MCF 10A (cell line): Measurements from ENCODE around the gene NOCT. TPM values are rescaled to one million over a fixed set of nuclear protein-coding genes. Genes with fewer than 3 reads are reported as not detected.

Experiments
- BruUV-seq: library from RNA; stranded (reverse); fragments of 400-500 nt; replicated peaks from 2 replicates; lab custom pipeline; 2021; lab: Mats Ljungman, UMichigan
- CTCF ChIA-PET: fragments of 300-600 bp; sonication (Branson Sonifier 250); formaldehyde crosslinking; extraction: SDS; loops from one replicate; lab custom pipeline; 2021; ENCODE audit warnings: antibody characterized with exemption, inconsistent platforms; lab: Yijun Ruan, JAX
- POLR2A ChIA-PET: fragments of 300-600, 350-650 bp; sonication (Branson Sonifier 250); formaldehyde crosslinking; extraction: SDS; loops from one replicate; lab custom pipeline; 2020; ENCODE audit warnings: antibody characterized with exemption, inconsistent platforms; lab: Yijun Ruan, JAX
- DNase-seq: peaks from one replicate; pipeline ENCODE4 v3.0.0-alpha.2; 2018; ENCODE audit not compliant: unreplicated experiment
- H3K27ac Mint-ChIP-seq: one replicate; pipeline ENCODE4 v1.8.0; 2022; ENCODE audit warnings: mild to moderate bottlenecking, low read depth, mixed read lengths; ENCODE audit not compliant: unreplicated experiment
- H3K27me3 Mint-ChIP-seq: one replicate; pipeline ENCODE4 v1.8.0; 2022; ENCODE audit warnings: mixed read lengths; ENCODE audit not compliant: insufficient read depth, unreplicated experiment
- H3K36me3 Mint-ChIP-seq: one replicate; pipeline ENCODE4 v1.8.0; 2022; ENCODE audit warnings: mild to moderate bottlenecking, moderate library complexity, mixed read lengths; ENCODE audit not compliant: insufficient read depth, unreplicated experiment
- H3K4me1 Mint-ChIP-seq: one replicate; pipeline ENCODE4 v1.8.0; 2022; ENCODE audit warnings: mixed read lengths; ENCODE audit not compliant: insufficient read depth, unreplicated experiment
- H3K4me3 Mint-ChIP-seq: one replicate; pipeline ENCODE4 v1.8.0; 2022; ENCODE audit warnings: mild to moderate bottlenecking, moderate library complexity, mixed read lengths; ENCODE audit not compliant: unreplicated experiment
- H3K9me3 Mint-ChIP-seq: one replicate; pipeline ENCODE4 v1.8.0; 2022; ENCODE audit warnings: mixed read lengths; ENCODE audit not compliant: unreplicated experiment
- intact Hi-C: fragments of 100-400 bp; cut with micrococcal nuclease; formaldehyde crosslinking; loops from 2 replicates; pipeline ENCODE4 v1.14.1; 2022
- total RNA-seq: library from RNA; stranded (reverse); gene quantifications from 2 replicates; pipeline ENCODE4 v1.2.3, GENCODE V29; 2022
- TF ChIP-seq, protein P1 (sequence below): fragments of 200-600 bp; IDR thresholded peaks from one replicate; pipeline ENCODE4 v1.8.0; 2022; ENCODE audit warnings: antibody characterized with exemption, mild to moderate bottlenecking; ENCODE audit not compliant: unreplicated experiment

The NOCT gene
- total RNA-seq, 1 experiment from 2014 or later = 25.5 TPM

GRCh38 chr4:139022835-139023234 lies 7.3 kb downstream of the NOCT start:
- intact Hi-C loops = no loop called here
- H3K9me3 Mint-ChIP-seq = no peaks in the 10 kb centered on the region
- H3K4me1 Mint-ChIP-seq = peaks cover 27% of the 10 kb centered on the region
- CTCF ChIA-PET = interaction anchor here (0.6 to 7.1 kb wide), 4 partner anchors 7 to 186 kb away, joined by 3 to 84 read pairs (median 4); no protein-coding TSS in a partner anchor
- H3K27me3 Mint-ChIP-seq = no peaks in the 10 kb centered on the region
- no peak overlapping the region for H3K27ac Mint-ChIP-seq
- no TSS peak for BruUV-seq
- no peak for DNase-seq
- H3K4me3 Mint-ChIP-seq = no peak overlapping the region
- TF ChIP-seq, protein P1, sequence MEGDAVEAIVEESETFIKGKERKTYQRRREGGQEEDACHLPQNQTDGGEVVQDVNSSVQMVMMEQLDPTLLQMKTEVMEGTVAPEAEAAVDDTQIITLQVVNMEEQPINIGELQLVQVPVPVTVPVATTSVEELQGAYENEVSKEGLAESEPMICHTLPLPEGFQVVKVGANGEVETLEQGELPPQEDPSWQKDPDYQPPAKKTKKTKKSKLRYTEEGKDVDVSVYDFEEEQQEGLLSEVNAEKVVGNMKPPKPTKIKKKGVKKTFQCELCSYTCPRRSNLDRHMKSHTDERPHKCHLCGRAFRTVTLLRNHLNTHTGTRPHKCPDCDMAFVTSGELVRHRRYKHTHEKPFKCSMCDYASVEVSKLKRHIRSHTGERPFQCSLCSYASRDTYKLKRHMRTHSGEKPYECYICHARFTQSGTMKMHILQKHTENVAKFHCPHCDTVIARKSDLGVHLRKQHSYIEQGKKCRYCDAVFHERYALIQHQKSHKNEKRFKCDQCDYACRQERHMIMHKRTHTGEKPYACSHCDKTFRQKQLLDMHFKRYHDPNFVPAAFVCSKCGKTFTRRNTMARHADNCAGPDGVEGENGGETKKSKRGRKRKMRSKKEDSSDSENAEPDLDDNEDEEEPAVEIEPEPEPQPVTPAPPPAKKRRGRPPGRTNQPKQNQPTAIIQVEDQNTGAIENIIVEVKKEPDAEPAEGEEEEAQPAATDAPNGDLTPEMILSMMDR = no peak
- POLR2A ChIA-PET = interaction anchor here (0.7 kb wide), 1 partner anchor 26 kb away, joined by 3 read pairs; no protein-coding TSS in a partner anchor
- peaks cover 25% of the 10 kb centered on the region for H3K36me3 Mint-ChIP-seq

- no peak for DNase-seq
- Mint-ChIP-seq H3K9me3 (no peaks in the 10 kb centered on the region), H3K4me1 (peaks cover 20% of the 10 kb centered on the region), H3K27me3 (no peaks in the 10 kb centered on the region), H3K4me3 (no peak overlapping the region), H3K36me3 (peaks cover 33% of the 10 kb centered on the region), H3K27ac (no peak overlapping the region)
- CTCF ChIA-PET = interaction anchor here (0.6 kb wide), 1 partner anchor 411 kb away, joined by 4 read pairs; no protein-coding TSS in a partner anchor
- no TSS peak for BruUV-seq
- intact Hi-C loops = no loop called here
- POLR2A ChIA-PET = interaction anchor here (0.7 to 1.9 kb wide), 3 partner anchors 8 to 11 kb away, joined by 4 to 11 read pairs (median 4); partner anchors contain the start of gene NOCT
- TF ChIP-seq, protein P1 = no peak
These were observed 9.1 kb downstream of the NOCT start for GRCh38 chr4:139024686-139025085.

- intact Hi-C loops = no loop called here
- ChIA-PET POLR2A (interaction anchor here (1.3 kb wide), 1 partner anchor 10 kb away, joined by 4 read pairs; no protein-coding TSS in a partner anchor), CTCF (interaction anchor here (0.5 to 0.9 kb wide), 3 partner anchors 9 to 105 kb away, joined by 3 to 4 read pairs (median 3); no protein-coding TSS in a partner anchor)
- TF ChIP-seq, protein P1 = no peak
- H3K36me3 Mint-ChIP-seq = peaks cover 30% of the 10 kb centered on the region
- no TSS peak for BruUV-seq
- no peak for DNase-seq
- H3K27ac Mint-ChIP-seq = no peak overlapping the region
- H3K4me1 Mint-ChIP-seq = peaks cover 16% of the 10 kb centered on the region
- no peak overlapping the region for H3K4me3 Mint-ChIP-seq
- H3K27me3 Mint-ChIP-seq = no peaks in the 10 kb centered on the region
- no peaks in the 10 kb centered on the region for H3K9me3 Mint-ChIP-seq
These were observed 10.3 kb downstream of the NOCT start for GRCh38 chr4:139025841-139026240.

DNA sequence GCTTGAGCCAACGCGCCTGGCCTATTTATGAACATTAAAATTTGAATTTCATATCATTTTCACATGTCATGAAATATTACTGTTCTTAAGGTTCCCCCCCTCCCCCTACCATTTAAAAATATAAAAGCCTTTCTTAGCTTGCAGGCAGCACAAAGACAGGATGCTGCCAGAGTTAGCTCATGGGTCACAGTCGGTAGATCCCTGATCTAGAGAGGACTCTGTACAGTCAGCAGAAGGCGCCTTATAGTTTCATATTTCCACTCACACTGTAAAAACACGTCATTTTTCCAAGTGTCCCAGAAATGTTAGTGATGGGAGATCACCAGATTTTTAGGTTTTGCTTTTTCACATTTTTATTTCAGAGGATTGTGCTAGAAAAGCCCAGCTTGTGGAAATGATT lies 12.2 kb downstream of the NOCT start:
- Mint-ChIP-seq H3K27ac (no peak overlapping the region), H3K36me3 (peaks cover 21% of the 10 kb centered on the region), H3K4me1 (peaks cover 13% of the 10 kb centered on the region), H3K27me3 (no peaks in the 10 kb centered on the region), H3K4me3 (no peak overlapping the region), H3K9me3 (no peaks in the 10 kb centered on the region)
- no TSS peak for BruUV-seq
- POLR2A ChIA-PET = interaction anchor here (0.6 to 4.6 kb wide), 5 partner anchors 11 to 272 kb away, joined by 3 to 56 read pairs (median 4); partner anchors contain the start of gene NOCT
- CTCF ChIA-PET = interaction anchor here (0.6 to 7.5 kb wide), 5 partner anchors 8 to 199 kb away, joined by 3 to 84 read pairs (median 3); no protein-coding TSS in a partner anchor
- intact Hi-C loops = no loop called here
- DNase-seq = no peak
- TF ChIP-seq, protein P1 = no peak
